H9 (cell line): ENCODE data around the gene HSPA1L. TPM values are rescaled to one million over a fixed set of nuclear protein-coding genes. Genes with fewer than 3 reads are reported as not detected.
A peak's percentile ranks its signal among the peaks of the same experiment; 100 is the strongest.

Experiments used
- DNase-seq: peaks from one replicate; pipeline ENCODE4 v3.0.0-alpha.2; 2017
- H2AFZ ChIP-seq: one replicate; pipeline ENCODE4 v1.6.1; 2013; ENCODE audit warnings: mild to moderate bottlenecking, low read length, control low read depth, moderate library complexity
- H2AK5ac ChIP-seq: 2 replicates; pipeline ENCODE4 v1.6.1; 2013; ENCODE audit warnings: low read length, control low read depth, mixed read lengths; ENCODE audit not compliant: insufficient read length
- H2BK120ac ChIP-seq: one replicate; pipeline ENCODE4 v1.6.1; 2013; ENCODE audit warnings: low read depth, mild to moderate bottlenecking, low read length, control low read depth, inconsistent platforms; ENCODE audit not compliant: poor library complexity, severe bottlenecking
- H2BK12ac ChIP-seq: 2 replicates; pipeline ENCODE4 v1.6.1; 2013; ENCODE audit warnings: low read length, control low read depth, mixed read lengths, low read depth; ENCODE audit not compliant: insufficient read length
- H2BK15ac ChIP-seq: 2 replicates; pipeline ENCODE4 v1.6.1; 2013; ENCODE audit warnings: low read depth, low read length, control low read depth
- H2BK20ac ChIP-seq: one replicate; pipeline ENCODE4 v1.6.1; 2013; ENCODE audit warnings: low read depth, mild to moderate bottlenecking, low read length, control low read depth, inconsistent platforms; ENCODE audit not compliant: poor library complexity, severe bottlenecking
- H2BK5ac ChIP-seq: 2 replicates; pipeline ENCODE4 v1.6.1; 2013; ENCODE audit warnings: low read length, control low read depth, mixed read lengths; ENCODE audit not compliant: insufficient read length
- H3K14ac ChIP-seq: 2 replicates; pipeline ENCODE4 v1.6.1; 2013; ENCODE audit warnings: low read length, control low read depth; ENCODE audit not compliant: insufficient read depth
- H3K18ac ChIP-seq: 2 replicates; pipeline ENCODE4 v1.6.1; 2013; ENCODE audit warnings: low read depth, mild to moderate bottlenecking, mixed read lengths, low read length, control low read depth; ENCODE audit not compliant: insufficient read length
- H3K23ac ChIP-seq: 2 replicates; pipeline ENCODE4 v1.6.1; 2013; ENCODE audit warnings: low read length, control low read depth, mixed read lengths, low read depth; ENCODE audit not compliant: insufficient read length
- H3K23me2 ChIP-seq: 2 replicates; pipeline ENCODE4 v1.6.1; 2013; ENCODE audit warnings: low read depth, mild to moderate bottlenecking, mixed read lengths, low read length, control low read depth; ENCODE audit not compliant: insufficient read length, poor library complexity, severe bottlenecking
- H3K27ac ChIP-seq: 2 replicates; pipeline ENCODE4 v1.5.1; 2013; ENCODE audit warnings: low read length, control low read depth, mixed read lengths, low read depth; ENCODE audit not compliant: insufficient read length
- H3K27me3 ChIP-seq: 2 replicates; pipeline ENCODE4 v1.6.1; 2013; ENCODE audit warnings: low read length, control low read depth, inconsistent platforms; ENCODE audit not compliant: insufficient read depth
- H3K4ac ChIP-seq: 2 replicates; pipeline ENCODE4 v1.6.1; 2013; ENCODE audit warnings: low read depth, mild to moderate bottlenecking, control low read depth, inconsistent platforms, low read length, moderate library complexity
- H3K4me1 ChIP-seq: 2 replicates; pipeline ENCODE4 v1.6.1; 2013; ENCODE audit warnings: low read length, control low read depth, inconsistent platforms; ENCODE audit not compliant: insufficient read depth
- H3K4me2 ChIP-seq: 2 replicates; pipeline ENCODE4 v1.6.1; 2013; ENCODE audit warnings: low read length, control low read depth, mixed read lengths; ENCODE audit not compliant: insufficient read length, insufficient read depth
- H3K56ac ChIP-seq: 2 replicates; pipeline ENCODE4 v1.6.1; 2013; ENCODE audit warnings: low read depth, mild to moderate bottlenecking, mixed read lengths, low read length, control low read depth; ENCODE audit not compliant: insufficient read length
- H3K79me1 ChIP-seq: 2 replicates; pipeline ENCODE4 v1.6.1; 2013; ENCODE audit warnings: low read depth, mild to moderate bottlenecking, moderate library complexity, low read length, control low read depth, inconsistent platforms; ENCODE audit not compliant: insufficient read depth, poor library complexity, severe bottlenecking
- H3K79me2 ChIP-seq: 2 replicates; pipeline ENCODE4 v1.6.1; 2013; ENCODE audit warnings: low read length, control low read depth, inconsistent platforms; ENCODE audit not compliant: insufficient read depth
- H3K9ac ChIP-seq: 2 replicates; pipeline ENCODE4 v1.6.1; 2013; ENCODE audit warnings: low read length, control low read depth, mixed read lengths; ENCODE audit not compliant: insufficient read length; ENCODE audit errors: extremely low read depth
- H3K9me3 ChIP-seq: one replicate; pipeline ENCODE4 v1.6.1; 2013; ENCODE audit warnings: low read depth, low read length, inconsistent platforms; ENCODE audit not compliant: control insufficient read depth
- H3T11ph ChIP-seq: one replicate; pipeline ENCODE4 v1.6.1; 2013; ENCODE audit warnings: mild to moderate bottlenecking, low read length, control low read depth, inconsistent platforms
- H4K20me1 ChIP-seq: one replicate; pipeline ENCODE4 v1.6.1; 2013; ENCODE audit not compliant: control insufficient read depth, insufficient read length, insufficient read depth
- H4K5ac ChIP-seq: 2 replicates; pipeline ENCODE4 v1.6.1; 2013; ENCODE audit warnings: low read depth, mild to moderate bottlenecking, mixed read lengths, low read length, control low read depth; ENCODE audit not compliant: insufficient read length
- H4K8ac ChIP-seq: replicated peaks from 2 replicates; pipeline ENCODE4 v1.6.1; 2013; ENCODE audit warnings: low read length, control low read depth, mixed read lengths, low read depth; ENCODE audit not compliant: insufficient read length
- H4K91ac ChIP-seq: 2 replicates; pipeline ENCODE4 v1.6.1; 2013; ENCODE audit warnings: low read depth, mild to moderate bottlenecking, moderate library complexity, mixed read lengths, low read length, control low read depth; ENCODE audit not compliant: insufficient read length
- H3K27ac Mint-ChIP-seq, 3 experiments: 2 replicates in 2 of 3; 3 replicates in 1 of 3; pipeline ENCODE4 v1.8.0; 2020 to 2021; ENCODE audit warnings: mixed read lengths in 3 of 3, mild to moderate bottlenecking in 1 of 3, moderate library complexity in 1 of 3
- H3K27me3 Mint-ChIP-seq: 2 replicates; pipeline ENCODE4 v1.8.0; 2021; ENCODE audit warnings: low read depth, mild to moderate bottlenecking, moderate library complexity, mixed read lengths
- H3K36me3 Mint-ChIP-seq, 3 experiments: 2 replicates in 2 of 3; 3 replicates in 1 of 3; pipeline ENCODE4 v1.8.0; 2020 to 2021; ENCODE audit warnings: low read depth in 3 of 3, mixed read lengths in 3 of 3; ENCODE audit not compliant: insufficient read depth in 1 of 3
- H3K4me1 Mint-ChIP-seq, 2 experiments: 2 replicates each; pipeline ENCODE4 v1.8.0; 2020; ENCODE audit warnings: mixed read lengths in 2 of 2
- H3K4me3 Mint-ChIP-seq, 2 experiments: 2 replicates in 1 of 2; 3 replicates in 1 of 2; pipeline ENCODE4 v1.8.0; 2020 to 2021; ENCODE audit warnings: mild to moderate bottlenecking in 2 of 2, mixed read lengths in 2 of 2, moderate library complexity in 1 of 2
- H3K9me3 Mint-ChIP-seq, 2 experiments: 2 replicates in 1 of 2; 3 replicates in 1 of 2; pipeline ENCODE4 v1.8.0; 2020; ENCODE audit warnings: mild to moderate bottlenecking in 2 of 2, mixed read lengths in 2 of 2, moderate library complexity in 1 of 2
- CTCF ChIP-seq: fragments of 200-600 bp; sonication (generic); conservative IDR thresholded peaks from 3 replicates; pipeline ENCODE4 v1.8.0; 2021; ENCODE audit warnings: antibody characterized with exemption, mild to moderate bottlenecking
- WGBS: extraction: QIAGEN DNeasy Blood & Tissue Kit; methylation state at CpG from one replicate; pipeline ENCODE4 v1.1.7; 2013; ENCODE audit warnings: missing lambda C conversion rate, low lambda C conversion rate, mixed read lengths; ENCODE audit not compliant: insufficient read length; ENCODE audit errors: extremely low coverage; 5-methylcytosine and 5-hydroxymethylcytosine counted together
- total RNA-seq: library from RNA; stranded (reverse); gene quantifications from 2 replicates; pipeline ENCODE4 v1.2.1, GENCODE V29; 2021

Gene HSPA1L
- total RNA-seq, 1 experiment from 2014 or later, result 2.5 TPM

DNA sequence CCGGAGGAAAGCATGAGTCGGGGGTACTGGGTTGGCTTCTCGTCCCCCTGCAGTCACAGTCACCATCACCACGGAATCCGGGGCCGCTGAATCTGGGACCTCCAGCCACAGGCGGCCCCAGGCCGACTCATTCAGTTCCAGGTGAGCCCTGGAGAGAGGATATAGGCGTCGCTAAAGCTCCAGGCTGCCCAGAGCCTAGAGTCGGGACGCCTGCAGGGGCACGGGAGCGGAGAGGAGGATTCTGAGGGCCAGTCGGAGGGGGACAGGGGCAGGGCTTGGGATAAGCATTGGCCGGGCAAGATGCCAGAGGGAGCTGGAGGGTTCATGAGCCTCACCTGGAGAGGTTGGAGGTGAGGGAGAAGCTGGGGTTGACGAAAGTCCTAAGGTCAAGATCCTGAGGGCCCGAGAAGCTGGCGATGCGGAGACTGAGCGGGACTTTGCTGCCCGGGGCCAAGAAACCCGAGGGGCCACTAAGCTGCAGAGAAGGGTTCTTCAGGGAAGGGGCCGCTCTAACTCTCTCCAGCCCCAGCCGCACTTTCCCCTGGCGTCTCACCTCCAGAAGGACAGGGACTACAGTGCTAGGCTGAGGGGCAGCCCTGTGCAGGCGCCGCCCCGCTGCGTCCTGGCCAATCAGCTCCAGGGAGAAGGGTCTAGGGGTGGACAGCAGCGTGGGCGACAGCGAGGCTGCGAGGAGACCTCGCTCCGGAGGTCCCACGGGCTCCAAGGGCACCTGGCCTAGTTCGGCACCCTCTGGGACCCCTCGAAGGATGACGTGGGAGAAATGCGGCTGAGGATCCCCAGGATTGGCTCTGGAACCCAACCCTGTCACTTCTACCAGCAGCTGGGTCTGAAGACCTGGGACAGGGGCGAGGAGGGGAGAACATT is 48.9 kb downstream of the HSPA1L start:
- H3K27me3 Mint-ChIP-seq, result no peaks in the 10 kb centered on the region; the same call in 1 of the 2 replicates
- Histone ChIP-seq H3K79me1 (no peaks in the 10 kb centered on the region), H2BK120ac (no peak overlapping the region), H3K4me1 (no peaks in the 10 kb centered on the region), H3T11ph (no peak overlapping the region), H3K23me2 (no peaks in the 10 kb centered on the region), H3K27ac (no peak overlapping the region), H3K79me2 (no peaks in the 10 kb centered on the region), H2BK15ac (no peak overlapping the region), H4K20me1 (no peaks in the 10 kb centered on the region), H4K5ac (no peak overlapping the region), H2BK20ac (no peak overlapping the region), H3K4me2 (no peak overlapping the region), H3K27me3 (no peaks in the 10 kb centered on the region), H2AFZ (no peak overlapping the region), H2BK12ac (no peak overlapping the region), H4K8ac (no peak overlapping the region), H3K14ac (no peak overlapping the region; the same call in 1 of the 2 replicates), H4K91ac (no peak overlapping the region), H3K9ac (no peak overlapping the region), H2AK5ac (no peak overlapping the region), H3K18ac (no peak overlapping the region), H3K23ac (no peak overlapping the region), H3K4ac (no peak overlapping the region), H3K9me3 (no peaks in the 10 kb centered on the region), H2BK5ac (no peak overlapping the region), H3K56ac (no peak overlapping the region)
- TF ChIP-seq CTCF, result no peak
- no CpG with 5 or more reads among the region's 42 CpGs for WGBS
- peaks cover 6 to 20% (median 12%) of the 10 kb centered on the region in 3 experiments; a peak in 5 of 7 replicates for H3K36me3 Mint-ChIP-seq
- H3K27ac Mint-ChIP-seq, result peak overlapping the region in 2 of 3 experiments; percentile 69 to 87; a peak in 3 of 7 replicates
- H3K4me3 Mint-ChIP-seq, result peak overlapping the region; percentile 34 to 50; a peak in 4 of 5 replicates
- peaks cover 25 to 27% of the 10 kb centered on the region in 2 experiments for H3K4me1 Mint-ChIP-seq
- H3K9me3 Mint-ChIP-seq, result no peaks in the 10 kb centered on the region; a peak in 1 of 5 replicates
- peak; percentile 74 for DNase-seq
